Stimulated activated CD4-positive, alpha-beta T cell treated with anti-CD3 and anti-CD28 coated beads, Interleukin-12 subunit alpha, Interleukin-12 subunit beta, amount 100 ng/mL, for 48 hours (primary cell): ENCODE measurements around the gene PDE11A.

Experiments used
- DNase-seq, 3 donors: peaks; one replicate each; pipeline ENCODE4 v3.0.0-alpha.2; 2020; ENCODE audit warnings: low read depth in 2 of 3, low spot score in 1 of 3

PDE11A gene

DNA sequence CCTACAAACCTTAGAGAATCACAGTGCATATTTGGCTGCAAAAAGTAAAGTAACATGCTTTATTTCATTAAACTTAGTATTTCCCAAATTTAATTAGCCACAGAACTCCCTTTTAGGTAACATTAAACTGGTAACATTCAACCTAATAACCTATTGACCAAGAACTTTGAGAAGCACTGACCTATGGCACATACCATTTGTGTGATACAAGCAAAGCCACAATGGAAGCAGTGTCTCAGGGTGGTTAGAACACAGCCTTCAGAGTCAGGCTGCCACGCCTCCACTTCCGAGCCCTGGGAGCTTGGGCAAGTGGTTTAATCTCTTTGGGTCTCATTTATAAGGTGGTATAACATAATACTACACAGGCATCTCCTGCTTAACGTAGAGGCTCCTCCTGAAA lies 301.4 kb downstream of the PDE11A start:
- DNase-seq = no peak

DNA sequence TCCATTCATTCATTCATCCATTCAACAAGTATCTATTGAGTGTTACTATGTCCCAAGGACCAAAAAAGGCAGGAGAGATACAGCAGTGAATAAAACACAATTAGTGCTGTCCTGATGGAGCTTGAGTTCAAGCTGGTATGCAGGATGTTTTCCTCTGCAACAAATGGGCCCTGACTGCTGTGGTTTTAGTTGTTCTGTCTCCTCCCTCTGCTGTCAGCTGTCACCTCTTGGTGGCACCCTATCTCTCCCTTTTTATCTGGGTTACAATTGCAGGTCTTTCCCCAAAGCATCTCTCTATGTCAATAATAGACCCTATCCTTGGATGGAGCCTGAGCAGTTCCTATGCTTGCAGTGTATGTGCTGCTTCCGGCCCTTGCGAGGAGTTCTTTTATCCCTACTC lies 304.8 kb downstream of the PDE11A start:
- DNase-seq = no peak

DNA sequence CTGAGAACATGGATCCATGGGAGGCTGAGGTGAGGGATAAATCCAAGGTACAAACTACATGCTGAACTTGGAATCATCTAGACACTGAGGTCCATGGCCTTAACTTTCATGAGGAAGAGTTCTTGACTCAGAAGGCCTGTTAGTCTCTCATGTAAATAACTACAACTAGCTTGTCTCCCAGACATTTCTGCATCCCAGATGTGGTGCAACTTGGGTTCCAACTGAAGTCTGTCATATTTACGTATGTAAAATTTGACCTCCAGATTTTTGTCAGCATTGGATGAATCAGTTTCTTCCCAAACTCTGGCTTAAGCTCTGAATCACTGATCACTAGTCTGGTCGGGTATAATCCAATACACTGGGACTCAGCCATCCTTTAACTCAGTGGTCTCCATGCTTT lies 306.9 kb downstream of the PDE11A start:
- DNase-seq = no peak

DNA sequence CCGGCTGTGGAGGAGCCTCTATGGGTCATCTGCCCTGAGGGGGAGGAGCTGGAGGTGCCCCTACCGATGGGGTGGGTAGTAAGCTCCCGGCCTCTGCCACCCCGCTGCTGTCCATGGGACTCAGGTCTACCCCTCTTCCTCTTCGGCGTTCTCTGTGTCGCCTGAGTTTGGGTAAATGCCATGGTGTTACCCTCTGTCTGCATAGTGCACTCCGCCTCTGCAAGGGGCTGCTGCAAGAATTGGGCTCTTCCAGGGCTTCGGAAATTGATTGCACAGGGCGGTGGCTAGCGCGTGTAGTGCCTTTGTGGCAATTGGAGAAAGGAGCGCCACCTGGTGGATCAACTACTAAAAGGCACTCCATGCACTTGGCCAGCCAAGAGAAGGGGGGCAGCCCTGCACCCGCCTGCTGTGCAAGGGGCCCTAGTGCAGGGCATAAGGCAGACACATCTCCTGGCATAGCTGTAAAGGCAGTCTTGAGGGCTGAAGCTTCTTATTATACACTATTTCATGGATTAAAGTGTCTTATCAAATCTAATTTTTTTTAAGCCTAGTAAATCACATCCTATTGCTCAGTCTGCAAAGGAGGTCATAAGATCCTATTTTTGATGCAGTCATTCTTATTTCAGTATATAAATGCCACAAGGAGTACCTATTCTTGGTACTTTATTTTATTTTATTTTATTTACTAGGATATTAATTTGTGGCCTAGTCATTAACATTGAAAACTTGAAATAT lies 308.9 kb downstream of the PDE11A start:
- peak; percentile 65 to 73 (median 70) for DNase-seq

DNA sequence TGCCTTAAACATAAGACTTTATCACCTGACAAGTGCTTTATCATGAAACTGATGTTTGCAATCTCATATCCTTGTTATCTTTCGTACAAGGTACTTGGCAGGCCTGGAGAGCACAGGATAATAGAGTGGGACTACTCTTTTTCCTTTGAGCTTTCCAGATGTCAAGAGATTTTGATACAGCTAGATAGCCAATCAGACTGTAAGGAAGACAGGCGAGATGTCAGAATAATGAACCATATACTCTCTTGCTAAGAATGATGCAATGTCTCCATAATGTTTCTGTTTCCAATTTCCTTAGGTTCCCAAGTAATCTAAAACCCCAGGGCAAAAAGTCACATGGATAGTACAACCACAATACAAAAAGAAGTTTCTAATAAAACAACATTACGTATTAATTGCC lies 313.1 kb downstream of the PDE11A start:
- no peak for DNase-seq

DNA sequence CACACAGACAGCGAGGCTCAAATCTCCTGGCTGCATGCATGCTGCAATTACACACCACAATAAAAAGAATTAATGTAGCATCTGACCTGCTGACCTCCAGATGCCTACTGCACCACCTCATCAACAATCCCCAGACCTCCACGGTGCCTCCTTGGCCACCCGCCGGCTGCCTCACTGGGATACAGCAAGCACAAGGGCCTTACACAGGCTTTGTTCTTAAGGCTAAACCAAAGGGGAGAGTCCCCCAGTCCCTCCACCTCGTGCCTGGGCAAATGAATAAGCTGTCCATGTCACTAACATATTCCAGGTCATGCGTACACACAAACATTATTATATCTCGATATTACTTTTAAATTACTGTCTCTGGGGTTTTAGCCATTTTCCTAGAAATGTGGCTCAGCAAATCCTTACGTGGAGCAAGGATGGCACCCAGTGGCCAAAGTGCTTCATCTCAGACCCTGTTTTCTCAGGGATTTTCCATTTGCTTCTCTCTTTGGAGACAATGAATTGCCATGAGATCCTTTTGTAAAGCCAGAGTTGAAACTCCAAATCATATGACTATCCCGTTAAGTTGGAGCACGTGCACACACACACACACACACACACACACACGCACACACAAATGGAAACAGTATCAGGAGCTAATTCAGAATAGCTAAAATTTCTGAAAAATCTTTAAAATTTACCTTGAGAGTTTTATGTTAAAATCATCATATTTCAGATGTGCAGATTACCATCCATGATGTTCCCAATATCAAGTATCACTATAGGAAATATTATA lies 313.8 kb downstream of the PDE11A start:
- no peak for DNase-seq

DNA sequence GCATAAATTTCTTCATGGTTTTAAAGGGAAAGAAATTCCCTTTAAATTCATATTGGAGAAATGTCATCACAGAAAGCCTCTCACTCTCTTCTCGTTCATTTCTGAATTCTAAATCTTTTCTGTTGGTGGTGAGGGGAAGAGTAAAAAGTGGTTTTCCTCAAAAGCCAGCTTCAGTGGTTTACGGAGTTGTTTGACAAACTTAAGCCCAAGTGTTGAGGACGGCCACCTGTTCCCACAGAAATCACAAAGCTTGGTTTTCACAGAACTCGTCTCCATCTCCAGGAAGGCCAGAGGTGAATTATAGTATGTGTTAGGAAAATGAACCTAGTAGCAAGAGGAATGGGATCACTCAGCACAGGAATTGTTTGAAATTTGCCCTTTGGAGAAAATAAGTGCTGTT lies 316.2 kb downstream of the PDE11A start:
- no peak for DNase-seq

DNA sequence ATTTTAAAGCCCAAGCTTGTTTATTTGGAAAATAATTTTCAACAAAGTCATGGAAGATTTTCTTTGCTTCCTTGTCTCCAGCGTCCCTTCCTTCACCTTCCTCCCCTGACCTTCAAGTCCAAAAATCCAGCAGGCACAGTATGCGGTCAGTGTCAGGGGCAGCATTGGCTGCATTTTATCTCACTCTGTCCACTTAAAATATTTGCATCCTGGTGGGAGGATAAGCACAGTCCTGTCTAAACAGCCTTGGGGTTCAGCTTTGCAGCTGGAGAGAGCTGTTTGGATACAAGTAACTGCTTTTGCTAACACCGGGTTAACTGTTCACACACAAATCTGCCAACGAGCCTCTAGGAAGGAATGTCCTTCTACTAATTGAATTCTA lies 318.1 kb downstream of the PDE11A start:
- DNase-seq = no peak

DNA sequence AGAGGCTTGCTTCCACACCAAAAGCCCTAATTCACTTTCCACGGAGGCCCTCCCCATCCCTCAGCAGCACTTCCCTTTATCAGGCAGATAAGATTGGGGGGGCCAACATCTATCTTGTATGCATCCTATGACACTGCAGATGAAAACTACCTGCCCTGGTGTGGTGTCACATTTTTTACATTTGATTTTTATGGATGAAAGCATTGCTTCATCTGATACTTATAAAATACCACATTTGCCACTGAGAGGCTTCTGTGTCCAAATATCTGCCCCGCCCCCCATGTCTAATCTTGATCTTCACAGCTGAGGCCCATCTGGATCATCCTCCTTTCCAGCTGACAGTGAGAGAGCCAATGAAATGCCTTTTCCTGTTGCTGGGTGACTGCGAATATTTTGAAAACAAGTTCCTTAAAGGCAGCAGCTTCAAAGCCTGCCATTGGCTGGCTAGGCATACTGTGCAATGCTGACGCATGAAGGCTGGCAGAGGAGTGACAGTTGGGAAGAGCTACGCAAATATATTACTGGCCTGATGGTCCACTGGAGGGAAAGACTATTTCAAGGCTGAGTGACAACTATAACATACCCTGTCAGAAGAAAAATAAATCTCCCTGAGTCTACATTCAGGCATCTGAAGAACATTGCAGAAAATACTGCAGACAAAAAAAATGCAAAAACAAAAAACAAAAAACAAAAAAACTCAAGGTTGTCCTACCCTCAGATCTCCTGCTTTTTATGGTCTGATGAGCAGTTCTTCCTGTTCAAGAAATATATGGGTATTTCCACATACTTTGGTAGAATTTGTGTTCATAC lies 318.7 kb downstream of the PDE11A start:
- DNase-seq = no peak

DNA sequence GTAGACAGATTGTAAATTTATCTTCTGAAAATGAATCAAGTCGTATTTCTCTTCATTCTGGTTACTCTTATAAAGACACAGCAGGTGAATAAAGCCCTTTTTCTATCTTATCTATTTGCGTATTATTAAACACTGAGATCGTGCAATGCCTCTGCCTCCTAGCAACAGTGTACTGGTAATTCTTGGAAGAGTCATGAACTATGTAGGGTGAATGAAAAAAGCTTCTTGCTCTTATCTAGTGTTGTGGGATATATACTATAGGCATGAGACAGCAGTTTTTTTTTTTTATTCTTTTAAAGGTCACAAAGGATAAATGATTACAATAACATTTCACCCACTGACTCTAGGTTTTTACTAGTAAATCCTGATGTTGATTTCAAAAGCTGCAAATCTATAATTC lies 324.2 kb downstream of the PDE11A start:
- no peak for DNase-seq

DNA sequence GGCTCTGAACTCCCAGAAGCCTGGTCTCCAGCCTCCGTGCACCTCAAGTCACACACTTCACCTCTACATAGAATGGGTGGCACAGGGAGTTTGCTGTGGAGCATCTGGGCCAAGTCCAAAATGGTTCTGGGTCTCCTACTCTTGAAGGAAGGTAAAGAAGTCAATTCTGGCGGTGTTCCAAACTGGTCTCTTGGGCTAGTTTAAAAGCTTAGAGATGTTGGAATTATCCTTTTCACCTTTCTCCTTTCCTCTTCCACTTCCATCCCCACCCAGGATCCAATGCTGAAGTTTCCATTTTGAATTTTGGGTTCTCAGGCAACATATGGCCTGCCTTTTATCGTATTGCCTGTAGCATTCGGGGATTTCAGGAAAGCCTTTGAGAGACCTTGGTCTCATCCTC lies 325.2 kb downstream of the PDE11A start:
- DNase-seq = no peak

DNA sequence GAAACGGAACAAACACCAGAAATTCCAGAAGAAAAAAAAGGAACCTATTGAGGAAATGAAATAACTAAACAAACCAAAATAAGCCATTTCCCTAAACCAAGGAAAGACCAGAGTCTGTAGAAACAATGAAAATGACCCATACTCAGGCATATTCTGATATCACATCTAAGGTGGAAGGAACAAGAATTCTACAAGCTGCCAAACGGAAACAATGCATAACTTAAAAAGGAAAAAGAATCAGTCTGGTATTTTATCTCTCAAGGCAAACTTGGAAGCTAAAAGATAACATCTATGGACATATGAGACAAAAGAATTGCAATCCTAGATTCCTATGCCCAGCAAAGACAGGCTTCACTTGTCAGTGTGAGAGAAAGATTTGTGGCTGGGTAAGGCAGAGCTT lies 326.2 kb downstream of the PDE11A start:
- no peak for DNase-seq

DNA sequence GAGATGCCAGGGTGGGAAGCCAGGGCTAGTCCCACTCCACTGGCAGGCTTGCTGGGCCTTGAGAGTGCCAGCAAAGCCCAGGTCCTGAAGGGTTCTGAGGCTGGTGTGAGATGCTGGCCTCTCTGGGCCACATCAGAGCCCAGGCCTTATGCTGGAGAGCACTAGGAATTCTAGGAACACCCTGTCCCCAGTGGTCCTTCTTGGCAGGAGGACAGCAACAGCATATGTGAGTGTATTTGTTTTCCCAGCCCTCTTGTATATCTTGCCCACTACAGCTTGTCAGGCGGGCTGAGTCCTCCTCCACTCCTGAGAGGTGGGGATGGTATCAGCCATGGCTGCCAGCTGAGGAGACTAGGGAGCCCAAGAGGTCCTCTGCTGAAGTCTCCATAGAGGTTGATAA lies 327.0 kb downstream of the PDE11A start:
- DNase-seq = no peak

DNA sequence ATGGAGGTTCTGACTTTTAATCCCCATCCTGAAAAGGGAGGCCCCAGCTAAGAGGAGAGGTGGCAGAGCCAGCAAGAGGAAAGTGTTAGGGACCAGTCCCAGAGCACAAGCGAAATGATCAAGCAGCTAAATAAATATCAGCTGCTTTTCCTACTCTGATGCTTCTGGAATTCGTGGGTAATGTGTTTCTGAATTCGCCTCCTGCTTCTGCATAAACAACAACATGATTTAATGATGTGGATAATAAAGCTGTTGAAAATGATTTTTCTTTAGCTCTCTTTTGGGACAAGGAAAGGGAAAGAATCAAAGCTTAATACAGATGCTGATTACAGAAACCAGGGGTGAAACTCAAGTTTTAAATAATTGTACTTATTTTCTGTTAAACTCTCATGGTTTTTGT lies 329.7 kb downstream of the PDE11A start:
- DNase-seq = no peak

DNA sequence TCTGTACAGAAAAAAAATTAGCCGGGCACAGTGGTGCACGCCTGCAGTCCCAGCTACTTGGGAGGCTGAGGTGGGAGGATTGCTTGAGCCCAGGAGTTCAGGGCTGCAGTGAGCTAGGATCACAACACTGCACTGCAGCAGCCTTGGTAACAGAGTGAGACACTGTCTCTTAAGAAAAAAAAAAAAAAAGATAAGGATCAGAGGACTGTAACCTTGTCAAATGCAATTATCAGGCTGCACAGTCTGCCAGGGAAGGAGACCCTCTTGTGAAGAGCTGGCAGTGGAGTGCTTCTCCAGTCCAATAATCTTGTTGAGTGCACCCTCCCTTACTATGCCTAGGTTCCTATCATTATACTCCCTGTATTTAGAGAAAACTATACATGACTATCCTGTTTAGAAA lies 330.7 kb downstream of the PDE11A start:
- no peak for DNase-seq

DNA sequence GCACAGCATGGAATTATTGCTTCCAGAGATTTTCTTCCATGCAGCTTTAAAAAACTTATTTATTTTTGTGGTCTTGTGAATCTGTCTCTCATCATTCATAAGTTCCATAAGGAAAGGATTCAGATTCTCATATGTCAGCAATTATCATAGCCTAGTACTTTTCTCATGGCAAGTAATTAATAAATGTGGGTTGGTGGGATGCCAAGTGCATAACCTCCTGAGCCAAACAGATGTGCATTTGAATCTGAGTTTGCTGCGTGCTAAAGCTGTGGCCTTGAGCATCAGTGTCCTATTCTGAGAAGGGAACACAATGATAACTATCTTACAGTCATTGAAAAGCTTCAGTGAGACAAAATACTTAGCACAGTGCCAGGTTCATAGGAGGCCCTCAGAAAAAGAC lies 331.9 kb downstream of the PDE11A start:
- no peak for DNase-seq

DNA sequence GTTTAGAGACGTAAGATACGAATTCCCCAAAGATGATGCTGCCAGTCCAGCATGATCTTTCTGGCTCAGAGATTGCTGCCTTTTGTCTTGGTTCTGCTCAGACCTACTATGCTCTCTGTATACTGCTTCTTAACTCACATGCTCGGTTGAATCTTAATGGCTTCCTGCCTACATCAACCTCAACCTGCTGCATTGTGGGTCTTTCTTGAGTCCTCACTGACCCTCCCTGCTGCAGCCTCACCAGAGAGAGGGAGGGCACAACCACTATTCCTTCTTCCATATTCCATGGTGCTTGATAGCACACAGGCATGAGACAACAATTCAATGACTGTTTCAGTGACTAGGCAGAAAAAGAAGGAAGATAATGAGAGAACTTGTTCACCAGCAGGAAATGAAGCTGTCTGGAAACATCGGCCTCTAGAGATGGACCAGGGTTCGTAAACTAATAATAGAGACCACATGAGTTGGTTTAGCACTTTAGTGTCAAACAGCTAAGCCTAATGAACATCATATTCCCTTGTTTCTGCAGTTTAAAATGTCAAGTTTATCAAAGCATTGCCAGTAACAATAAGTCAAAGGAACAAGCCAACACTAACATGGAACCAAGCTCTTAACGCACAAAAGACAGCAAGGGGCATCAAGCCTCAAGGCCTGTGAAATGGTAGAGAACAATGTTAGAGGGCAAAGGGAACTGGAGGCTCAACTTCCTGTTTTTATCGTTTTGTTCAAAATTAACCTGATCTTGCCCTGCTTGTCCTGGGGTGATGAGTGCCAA lies 333.9 kb downstream of the PDE11A start:
- no peak for DNase-seq

DNA sequence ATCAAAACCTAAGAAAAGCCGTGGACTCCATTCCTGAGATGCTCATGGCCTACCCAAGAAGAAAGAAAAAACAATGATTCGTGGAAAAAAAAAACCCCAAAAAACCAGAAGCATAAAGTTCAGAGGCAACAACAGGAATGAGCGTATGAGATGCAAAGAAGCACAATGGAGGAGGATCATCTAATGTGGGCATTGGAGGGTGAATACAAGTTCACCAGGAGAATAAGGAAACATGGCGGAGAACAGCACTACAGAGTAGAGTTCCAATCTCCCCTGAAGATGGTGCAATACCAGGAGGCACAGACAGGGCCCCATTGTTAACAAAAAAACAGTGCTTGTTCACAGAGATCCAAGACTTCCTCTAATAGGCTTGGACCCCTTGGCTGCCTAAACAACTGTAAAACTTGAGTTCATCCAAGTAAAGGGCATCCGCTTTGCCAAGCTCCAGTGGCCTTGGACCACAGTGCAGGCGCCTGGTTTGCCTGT lies 337.2 kb downstream of the PDE11A start:
- no peak for DNase-seq

DNA sequence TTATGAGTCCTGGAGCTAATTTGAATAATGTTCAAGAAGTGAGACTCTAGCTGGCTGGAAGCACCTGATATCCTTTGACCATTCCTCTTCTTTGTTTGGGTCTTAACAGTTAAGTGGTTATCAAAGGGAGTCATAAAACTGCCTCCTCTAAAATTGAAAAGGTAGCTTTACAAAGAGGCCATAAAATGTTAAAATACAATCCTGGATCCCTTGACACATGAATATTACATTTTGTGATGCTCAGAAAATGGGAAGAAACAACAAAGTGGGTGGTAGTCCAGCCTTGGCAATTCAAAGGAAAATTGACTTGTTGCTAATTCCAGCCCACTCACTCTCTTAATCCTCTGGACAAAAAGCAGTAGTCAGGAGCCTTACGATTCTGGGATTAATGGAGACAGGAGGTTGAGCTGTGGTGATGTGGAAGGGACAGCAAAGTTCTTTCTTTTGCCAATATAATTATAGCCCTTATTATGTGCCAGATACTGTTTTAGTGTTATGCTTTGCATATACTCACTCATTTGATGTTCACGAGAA lies 339.2 kb downstream of the PDE11A start:
- no peak for DNase-seq

DNA sequence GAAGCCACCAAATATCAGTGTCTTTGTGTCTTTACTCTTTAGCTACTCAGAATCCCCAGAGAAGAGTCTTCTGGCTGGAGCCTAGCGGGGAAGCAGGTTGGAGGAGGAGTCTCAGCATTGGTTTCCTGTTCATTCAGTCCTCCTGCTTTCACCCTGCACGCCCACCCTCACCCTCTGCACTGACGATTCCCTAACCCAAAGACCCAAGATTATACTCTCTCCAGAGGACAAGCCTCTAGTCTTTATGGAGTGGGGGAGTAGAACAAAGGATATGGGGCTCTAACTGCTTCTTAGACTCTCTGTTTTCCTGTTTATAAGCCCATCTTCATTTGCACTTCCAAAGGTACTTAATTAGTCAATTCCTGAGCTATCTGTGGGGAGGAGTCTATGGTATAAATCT lies 341.2 kb downstream of the PDE11A start:
- DNase-seq = no peak

DNA sequence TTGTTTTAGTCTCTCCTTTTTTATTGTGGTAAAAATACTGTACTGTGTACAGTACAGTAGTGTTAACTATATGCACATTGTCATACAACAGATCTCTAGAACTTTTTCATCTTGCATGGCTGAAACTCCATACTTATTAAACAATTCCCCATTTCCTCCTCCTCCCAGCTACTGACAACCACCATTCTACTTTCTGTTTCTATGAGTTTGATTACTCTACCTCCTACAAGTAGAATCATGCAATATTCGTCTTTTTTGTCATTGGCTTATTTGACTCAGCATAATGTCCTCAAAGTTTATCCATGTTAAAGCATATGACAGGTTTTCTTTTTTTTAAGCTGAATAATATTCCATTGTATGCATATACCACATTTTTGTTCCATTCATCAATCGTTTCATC lies 341.8 kb downstream of the PDE11A start:
- DNase-seq = no peak
